ENCODE results near the gene SCGB2A2.

GRCh38 chr11:62264004-62264403 lies 6.0 kb upstream of the SCGB2A2 start:
- TF ChIP-seq, protein P1, sequence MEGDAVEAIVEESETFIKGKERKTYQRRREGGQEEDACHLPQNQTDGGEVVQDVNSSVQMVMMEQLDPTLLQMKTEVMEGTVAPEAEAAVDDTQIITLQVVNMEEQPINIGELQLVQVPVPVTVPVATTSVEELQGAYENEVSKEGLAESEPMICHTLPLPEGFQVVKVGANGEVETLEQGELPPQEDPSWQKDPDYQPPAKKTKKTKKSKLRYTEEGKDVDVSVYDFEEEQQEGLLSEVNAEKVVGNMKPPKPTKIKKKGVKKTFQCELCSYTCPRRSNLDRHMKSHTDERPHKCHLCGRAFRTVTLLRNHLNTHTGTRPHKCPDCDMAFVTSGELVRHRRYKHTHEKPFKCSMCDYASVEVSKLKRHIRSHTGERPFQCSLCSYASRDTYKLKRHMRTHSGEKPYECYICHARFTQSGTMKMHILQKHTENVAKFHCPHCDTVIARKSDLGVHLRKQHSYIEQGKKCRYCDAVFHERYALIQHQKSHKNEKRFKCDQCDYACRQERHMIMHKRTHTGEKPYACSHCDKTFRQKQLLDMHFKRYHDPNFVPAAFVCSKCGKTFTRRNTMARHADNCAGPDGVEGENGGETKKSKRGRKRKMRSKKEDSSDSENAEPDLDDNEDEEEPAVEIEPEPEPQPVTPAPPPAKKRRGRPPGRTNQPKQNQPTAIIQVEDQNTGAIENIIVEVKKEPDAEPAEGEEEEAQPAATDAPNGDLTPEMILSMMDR (IDR thresholded peaks at IDR 0.05) = no peak
- no peak for TF ChIP-seq POLR2A (IDR thresholded peaks at IDR 0.05)

Data from right lobe of liver (tissue), 4 donors.